Germinal center (tissue), 1 donor: ENCODE data around the gene RAD1.
"Not testable (repeated sequence)": the region's sequence is repeated elsewhere in the genome, so short reads cannot be mapped to it uniquely, and the experiment has no call there.

Experiments used
- DNase-seq: peaks from one replicate; pipeline ENCODE4 v3.0.0; 2012; ENCODE audit warnings: mixed read lengths, low spot score

The RAD1 gene, protein sequence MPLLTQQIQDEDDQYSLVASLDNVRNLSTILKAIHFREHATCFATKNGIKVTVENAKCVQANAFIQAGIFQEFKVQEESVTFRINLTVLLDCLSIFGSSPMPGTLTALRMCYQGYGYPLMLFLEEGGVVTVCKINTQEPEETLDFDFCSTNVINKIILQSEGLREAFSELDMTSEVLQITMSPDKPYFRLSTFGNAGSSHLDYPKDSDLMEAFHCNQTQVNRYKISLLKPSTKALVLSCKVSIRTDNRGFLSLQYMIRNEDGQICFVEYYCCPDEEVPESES

DNA sequence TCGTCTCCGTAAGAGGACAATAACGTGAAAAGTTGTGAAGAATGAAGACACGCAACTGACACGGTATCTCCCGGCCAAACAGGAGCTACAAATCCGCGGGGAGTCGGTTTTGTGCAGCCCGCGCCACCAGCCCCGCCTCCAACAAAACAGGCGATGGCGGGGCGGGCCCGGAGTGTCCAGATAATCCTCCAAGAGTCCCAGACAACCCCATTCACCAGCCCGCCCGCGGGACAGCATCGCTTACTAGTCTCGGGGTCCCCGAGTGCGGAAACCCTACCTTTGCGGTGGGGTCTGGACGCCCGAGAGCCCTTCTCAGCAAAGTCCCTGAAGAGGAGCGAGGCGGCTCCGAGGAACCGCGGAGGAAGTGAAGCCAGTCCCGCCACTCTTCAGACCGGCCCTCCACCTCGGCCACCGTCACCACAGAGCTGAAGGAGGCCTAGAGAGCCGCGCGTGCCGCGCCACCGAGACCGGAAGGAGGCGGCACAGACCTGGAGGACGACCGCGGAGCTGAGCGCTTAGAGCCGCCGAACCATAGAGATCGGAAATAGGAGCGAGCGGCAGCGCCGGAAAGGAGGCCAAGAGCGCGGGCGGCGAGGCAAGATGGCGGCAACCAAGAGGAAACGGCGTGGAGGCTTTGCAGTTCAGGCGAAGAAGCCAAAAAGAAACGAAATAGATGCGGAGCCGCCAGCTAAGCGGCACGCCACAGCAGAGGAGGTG, at the start of gene RAD1, which contains the start of gene BRIX1:
Gene RAD1 (minus strand): TSS at position 366 of the 717 bp plus-strand sequence. CDS start 612 bp downstream, outside the sequence.
Gene BRIX1 (plus strand): TSS at position 573 of the 717 bp plus-strand sequence. CDS start 28 bp downstream, at position 601.
- peak; percentile 90 for DNase-seq

DNA sequence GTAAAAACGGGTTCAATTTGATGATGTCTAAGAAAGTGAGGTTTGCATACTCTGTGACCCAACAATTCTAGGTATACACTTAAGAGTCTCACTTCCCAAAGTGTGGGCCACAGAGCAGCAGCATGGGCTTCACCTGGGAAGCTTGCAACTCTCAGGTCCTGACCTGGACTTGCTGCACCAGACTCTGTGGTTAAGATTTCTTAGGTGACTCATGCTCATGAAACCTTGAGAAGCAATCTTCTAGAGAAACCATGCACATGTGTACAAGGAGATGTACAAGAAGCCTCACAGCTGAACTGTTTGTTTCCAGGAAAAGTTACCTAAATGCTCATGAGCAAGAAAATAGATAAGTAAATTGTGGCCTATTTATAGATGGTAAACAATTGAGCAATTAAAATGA, 44.0 kb upstream of the RAD1 start:
- no peak for DNase-seq

DNA sequence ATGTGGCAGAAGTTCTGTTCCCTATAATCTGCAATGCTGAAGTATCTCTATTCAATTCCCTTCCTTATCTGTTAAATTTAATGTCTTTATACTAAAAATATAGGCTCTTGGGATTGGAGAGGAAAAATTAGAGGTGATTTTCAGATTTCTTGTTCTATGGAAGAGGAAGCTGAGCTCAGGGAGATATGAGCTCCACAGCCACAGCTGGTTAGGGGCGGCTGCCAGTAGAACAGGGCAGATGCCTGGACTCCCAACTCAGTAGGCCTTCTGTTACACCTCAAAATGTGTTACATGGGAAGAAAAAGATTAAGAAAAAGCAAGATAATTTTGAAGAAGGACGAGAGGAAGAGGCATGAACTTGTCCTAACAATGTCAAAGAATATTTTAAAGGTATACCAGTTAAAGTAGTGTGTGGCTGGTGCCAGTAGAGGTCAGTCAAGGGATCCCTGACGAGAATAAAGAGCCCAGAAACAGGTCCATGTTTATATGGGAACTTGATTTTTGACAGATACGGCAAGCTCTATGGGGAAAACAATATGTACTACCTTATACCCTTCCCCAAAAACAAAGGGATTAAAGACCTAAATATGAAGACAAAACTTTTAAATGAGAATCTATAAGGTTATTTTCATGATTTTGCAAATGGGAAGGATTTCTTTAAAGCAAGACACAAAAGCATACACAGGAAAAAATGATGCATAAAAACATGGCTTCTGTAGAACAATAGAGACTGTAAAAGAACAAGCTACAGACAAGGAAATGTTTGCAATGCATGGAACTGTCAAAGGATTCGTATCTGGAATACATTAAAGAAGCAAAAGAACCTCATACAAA, 42.8 kb upstream of the RAD1 start:
- peak; percentile 7 for DNase-seq

DNA sequence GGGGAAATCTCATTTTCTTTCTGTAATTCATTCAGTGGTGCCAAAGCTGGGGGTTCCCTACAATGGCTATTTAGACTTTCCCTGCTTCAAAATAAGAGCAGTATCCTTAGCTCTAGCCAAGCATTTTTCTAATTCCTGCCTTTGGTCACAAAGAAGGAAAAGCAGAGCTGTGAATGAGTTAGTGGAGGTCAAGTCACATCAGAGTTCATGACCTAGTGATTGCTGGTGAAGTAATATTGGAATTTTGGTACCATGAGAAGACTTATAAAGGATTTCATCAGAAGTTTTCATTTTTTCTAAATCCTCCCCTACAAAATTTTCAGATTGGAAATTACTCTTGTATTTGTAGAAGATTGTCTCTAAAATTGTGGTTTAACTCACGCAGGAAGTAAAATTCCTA, 42.0 kb upstream of the RAD1 start:
- no peak for DNase-seq

DNA sequence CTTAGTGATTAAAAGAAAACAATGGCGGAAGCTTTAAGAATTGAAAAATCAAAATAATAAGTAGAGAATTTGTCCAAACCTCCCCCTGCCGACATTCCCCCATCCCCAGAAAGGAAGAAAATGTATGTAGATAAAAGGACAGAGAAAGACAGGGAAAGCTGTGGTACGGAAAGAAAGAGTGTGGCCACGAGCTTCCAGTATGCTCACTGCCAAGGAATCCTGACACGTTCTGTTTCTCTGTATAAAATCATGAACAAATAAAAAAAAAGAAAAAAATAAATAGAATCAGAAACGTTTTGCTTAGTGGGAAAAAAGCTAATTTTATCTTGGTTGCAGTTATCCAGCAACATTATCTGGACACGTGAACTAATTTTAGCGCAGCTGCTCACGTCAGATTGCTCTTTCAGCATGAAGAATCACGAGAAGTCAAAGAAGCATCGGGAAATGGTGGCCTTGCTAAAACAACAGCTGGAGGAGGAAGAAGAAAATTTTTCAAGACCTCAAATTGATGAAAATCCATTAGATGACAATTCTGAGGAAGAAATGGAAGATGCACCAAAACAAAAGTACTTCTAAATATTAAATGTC, 29.2 kb upstream of the RAD1 start:
- no peak for DNase-seq

DNA sequence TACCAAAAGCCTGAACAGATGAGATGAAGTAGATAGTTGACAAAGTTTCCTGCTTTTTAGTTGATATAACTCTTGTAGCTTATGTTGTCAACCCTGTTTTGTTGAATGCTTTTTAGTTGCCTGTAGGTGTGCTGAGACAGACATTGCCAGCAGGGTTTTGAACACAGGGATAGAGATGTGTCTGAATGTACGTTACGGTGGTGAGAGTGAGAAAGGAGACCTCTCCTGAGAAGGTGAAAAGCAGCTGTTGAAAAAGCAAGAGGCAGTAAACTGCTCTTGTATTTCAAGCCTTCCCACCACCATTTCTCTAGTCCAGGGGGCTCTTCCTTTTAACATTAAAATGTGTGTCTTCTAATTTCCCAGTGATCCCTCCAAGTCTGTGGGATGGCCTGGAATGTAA, 28.7 kb upstream of the RAD1 start:
- no peak for DNase-seq

DNA sequence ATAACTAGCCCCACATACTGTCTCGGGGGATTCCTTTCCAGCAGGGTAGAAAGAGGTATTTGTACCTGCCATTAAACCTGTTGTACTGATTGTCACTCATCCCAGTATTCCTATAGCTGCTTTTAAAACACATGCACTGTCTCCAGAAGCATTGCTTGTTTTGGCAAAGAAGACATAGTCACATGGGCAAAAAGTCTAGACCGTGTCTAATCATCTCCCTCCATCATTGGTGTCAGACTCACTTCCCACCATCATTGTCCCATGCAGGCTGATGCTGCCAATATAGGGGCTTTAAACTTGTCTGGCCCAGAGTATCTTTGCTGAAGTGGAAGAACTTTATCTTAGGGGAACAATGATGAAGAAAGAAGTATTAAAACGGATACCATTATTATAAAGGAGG, 26.6 kb upstream of the RAD1 start:
- DNase-seq: no peak

DNA sequence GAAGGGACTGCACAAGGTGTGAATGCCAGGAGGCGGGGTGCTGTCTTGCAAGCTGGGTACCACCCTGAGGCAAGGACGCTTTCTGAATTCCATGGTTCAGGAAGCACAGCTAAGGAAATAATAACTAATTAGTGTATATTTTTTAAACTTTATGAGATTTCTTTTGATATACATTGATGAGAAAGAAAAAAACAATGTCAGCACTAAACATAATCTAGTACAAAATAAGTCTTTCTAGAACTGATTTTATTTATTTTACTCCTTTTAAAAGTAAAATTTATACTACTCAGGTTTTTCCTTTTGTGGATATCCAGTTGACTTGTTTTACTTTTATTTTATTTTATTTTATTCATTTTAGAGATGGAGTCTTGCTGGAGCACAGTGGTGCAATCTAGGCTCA, 17.6 kb upstream of the RAD1 start:
- no peak for DNase-seq

DNA sequence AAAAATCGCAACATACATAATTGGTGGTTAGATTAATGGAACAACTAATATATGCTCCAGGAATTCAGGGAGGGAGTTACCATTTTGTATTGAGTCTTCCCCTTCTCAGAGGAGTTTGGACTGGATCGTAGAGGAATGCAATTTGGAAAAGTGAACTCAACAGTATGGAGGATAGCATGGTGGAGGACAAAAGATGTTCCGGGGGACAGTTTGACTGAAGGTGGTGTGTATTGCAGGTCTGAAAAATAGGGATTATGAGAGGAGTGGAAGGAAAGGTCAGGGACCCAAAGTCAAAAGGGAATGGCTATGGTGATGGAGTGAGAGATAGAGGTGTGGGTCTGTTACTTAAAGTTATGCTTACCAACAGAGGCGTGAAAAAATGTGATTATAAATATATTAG, 15.6 kb upstream of the RAD1 start:
- no peak for DNase-seq

DNA sequence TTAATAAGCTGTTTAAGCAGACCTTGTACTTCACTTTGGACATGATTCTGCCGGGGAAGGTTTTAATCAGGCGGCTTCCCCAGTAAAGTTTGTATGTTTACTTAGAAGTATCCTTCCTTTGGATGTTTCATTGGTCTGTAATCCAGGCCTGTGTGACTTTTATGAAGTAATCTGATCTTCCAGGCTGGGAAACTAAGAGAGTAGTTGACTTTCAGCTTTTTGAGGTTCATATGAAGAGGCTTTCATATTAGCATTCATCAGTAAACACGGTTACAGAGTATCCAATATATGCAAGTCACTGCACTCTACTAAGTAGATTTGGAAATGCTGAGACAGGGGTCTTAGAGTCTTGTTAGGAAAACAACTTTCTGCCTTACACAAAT, 15.1 kb upstream of the RAD1 start:
- DNase-seq: no peak

DNA sequence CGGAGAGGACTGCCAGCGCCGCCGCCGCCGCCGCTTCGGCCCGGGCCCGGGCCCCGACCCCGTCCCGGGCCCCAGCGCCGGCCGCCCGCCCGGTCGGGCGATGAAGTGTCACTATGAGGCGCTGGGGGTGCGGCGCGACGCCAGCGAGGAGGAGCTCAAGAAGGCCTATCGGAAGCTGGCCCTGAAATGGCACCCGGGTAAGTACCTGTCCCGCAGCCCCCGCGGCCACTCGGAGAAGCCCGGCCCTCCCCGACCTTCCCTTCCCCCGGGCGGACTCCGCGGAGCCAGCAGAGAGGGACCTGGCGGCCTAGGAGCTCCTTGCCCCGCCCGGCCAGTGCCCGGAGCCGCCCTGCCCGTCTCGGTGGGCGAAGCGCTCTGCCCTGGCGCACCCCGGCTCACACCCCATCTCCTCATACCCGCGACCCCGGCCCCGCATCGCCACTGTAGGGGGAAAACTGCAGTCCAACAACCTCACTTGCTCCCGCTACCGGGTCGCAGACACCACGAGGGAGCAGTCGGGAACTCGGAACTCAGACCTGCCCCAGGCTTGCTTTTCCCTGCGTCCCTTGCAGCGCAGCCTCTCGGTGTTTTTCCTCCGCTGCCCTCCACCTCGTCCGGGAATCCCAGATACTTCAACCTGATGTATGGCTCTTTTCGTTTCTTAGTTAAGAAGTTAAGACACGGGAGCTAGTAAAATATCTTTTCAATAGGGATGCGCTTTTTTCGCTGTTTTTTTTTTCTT, 14.6 kb upstream of the RAD1 start:
- peak; percentile 75 for DNase-seq

DNA sequence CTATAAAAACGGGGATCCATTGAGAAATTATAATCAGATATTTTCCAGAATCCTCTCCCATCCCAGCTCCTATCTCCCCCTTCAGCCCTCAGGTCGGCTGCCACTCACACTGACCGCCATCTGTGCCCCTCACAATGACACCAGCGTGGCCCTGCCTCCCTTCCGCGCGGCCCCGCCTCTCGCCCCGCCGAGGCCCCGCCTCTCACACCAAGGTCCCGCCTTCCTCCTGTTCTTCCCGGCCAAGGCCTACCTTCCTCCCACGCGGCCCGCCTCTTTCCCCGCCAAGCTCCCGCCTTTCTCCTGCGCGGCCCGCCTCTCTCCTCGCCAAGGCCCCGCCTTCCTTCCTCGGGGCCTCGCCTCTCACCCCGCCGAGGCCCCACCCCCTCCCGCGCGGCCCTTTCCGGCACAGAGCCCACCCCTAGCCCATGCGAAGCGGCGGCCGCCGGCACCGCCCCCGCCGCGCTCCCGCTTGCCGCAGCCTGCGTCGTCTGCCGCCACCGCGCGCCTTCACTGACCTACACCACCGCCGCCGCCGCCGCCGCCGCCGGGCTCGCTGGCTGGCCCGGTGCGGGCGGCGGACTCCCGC, 13.9 kb upstream of the RAD1 start, which contains the start of gene DNAJC21:
Gene DNAJC21 (plus strand): TSS at position 426 of the 586 bp plus-strand sequence. CDS start 261 bp downstream, outside the sequence.
- DNase-seq: peak; percentile 98

DNA sequence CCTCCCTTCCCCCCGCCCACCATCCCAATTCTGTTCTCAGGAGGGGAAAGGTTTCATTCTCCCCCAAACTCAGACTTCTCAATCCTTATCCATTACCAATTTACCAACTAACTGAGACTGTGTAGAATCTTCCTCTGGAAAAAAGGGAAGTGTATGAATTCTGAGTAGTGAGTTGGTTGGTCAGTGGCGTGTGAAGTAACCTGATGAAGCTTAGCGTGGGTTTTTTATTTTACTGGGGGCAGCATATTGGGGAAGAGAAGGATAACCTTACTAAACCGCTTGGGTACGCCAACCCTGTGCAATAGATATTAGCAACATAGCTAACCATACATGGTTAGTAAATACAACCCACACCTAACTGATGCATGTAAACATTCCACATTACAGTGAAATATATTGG, 13.0 kb upstream of the RAD1 start:
- peak; percentile 13 for DNase-seq

DNA sequence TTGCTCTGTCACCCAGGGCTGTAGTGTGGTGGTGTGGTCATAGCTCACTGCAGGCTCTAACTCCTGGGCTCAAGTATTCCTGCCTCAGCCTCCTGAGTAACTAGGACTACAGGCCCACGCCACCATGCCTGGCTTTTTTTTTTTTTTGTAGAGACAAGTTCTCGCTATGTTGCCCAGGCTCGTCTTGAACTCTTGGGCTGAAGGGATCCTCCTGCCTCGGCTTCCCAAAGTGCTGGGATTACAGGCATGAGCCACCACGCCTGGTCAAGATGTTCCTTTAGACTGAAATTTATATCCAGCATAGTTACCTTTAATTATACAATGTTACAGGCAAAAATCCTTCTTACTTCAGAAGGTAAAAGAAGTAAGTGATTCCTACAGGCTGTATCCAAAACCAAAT, 12.5 kb upstream of the RAD1 start:
- DNase-seq: no peak

DNA sequence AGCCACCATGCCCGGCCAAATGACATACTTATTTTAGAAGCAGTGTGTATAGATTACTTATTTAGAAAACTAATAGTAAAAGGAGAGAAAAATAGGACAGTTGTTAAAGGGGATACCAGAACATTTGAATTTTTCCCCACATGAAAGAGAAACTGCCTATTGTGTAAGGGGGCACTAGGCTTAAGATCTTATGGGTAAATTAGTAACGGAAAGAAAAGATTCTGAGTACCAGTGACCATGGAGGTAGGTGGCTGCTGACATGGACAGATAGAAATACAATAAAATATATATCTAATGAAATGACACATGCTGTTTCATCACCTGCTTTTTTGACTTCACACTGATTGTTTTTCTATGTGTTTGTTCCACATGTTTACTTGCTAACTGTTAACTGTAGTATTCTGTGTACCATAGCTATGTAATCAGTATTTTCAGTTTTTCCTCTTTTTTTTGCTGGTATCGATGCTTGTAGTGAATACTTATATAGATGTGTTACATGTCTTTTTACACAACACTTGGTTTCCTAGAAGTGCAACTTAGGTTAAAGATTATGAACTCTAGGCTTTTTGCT, 11.1 kb upstream of the RAD1 start:
- no peak for DNase-seq

DNA sequence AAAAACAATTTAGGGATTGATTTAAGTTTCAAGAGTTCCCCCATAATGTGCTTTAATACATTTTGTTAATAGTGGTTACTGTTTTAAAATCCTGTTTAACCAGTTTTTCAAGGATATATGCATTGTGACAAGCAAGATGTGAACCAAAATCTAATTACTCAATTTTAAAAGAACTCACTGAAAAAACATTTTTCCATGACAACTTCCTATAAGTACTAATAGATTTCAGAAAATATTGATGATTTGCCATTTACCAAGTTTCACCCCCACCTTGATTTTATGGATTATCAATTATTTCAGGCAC, 9.1 kb upstream of the RAD1 start:
- no peak for DNase-seq

DNA sequence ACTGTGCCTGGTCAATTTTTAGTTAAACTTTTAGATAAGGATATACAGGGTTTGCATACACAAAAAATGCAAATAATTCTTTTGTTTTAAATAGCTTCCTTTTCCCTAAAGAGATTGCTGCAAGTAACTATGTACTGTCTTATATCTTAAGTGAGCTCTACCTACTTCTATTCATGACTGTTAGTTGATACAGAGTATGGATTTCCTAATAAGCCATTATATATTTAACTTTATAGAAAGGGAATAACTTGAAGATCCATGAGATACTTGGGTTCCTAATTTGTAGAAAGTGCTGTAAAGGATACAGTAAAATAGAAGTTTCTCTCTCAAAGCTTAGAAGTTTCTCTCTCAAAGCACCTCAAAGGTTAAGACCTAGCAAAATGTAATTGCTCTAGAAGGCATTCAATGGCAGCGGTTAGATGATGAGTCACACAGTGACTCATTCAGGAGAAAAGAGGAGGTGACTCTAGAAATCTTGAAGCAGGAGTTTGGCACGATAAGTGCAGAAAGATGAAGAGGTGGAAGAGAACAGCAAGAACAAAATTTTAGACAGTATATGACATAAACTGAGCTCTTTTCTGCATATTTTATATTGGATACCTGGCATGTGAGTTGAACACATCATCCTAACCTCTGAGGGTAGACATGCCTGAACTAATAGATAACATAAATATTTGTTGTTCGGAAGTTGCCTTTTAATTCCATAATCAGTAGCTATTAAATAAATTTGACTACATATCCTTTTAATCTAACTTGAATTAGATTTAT, 8.6 kb upstream of the RAD1 start:
- DNase-seq: no peak

DNA sequence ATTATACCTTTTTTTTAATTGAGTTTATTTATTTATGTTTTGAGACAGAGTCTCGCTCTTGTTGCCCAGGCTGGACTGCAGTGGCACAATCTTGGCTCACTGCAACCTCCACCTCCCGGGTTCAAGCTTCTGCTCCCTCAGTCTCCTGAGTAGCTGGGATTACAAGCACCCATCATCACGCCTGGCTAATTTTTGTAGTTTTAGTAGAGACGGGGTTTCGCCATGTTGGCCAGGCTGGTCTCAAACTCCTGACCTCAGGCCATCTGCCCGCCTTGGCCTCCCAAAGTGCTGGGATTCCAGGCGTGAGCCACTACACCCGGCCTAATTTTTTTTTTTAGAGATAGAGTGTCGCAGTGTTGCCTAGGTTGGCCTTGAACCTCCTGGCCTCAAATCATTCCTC, 8.0 kb upstream of the RAD1 start:
- not testable (repeated sequence) for DNase-seq

DNA sequence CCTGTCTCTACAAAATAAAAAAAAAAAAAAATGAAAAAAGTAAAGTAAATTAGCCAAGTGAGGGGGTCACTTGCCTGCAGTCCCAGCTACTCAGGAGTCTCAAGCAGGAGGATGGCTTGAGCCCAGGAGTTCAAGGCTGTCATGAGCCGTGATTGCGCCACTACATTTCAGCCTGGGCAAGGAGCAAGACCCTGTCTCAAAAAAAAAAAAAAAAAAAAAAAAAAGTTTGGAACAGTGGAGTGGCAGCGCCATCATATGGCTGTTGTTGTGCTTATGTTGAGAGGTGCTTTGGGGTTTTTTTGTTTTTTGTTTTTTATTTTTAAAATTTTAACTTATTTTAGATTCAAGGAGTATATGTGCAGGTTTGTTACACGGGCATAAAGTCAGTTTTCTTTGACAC, 3.8 kb upstream of the RAD1 start:
- no peak for DNase-seq

DNA sequence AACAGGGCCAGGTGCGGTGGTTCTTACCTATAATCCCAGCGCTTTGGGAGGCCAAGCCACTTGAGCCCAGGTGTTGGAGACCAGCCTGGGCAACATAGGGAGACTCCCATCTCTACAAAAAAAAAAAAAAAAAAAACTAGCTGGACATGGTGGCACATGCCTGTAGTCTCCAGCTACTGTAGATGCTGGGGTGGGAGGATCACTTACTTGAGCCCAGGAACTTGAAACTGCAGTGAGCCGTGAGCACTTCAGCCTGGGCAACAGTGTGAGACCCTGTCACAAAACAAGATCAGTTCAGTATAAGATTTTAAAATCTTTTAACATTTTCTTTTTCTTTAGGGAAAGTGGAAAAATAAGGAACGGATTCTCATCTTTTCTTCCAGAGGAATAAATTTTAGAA, 2.7 kb upstream of the RAD1 start:
- no peak for DNase-seq
